AG10803 (cell line): Measurements from ENCODE around the gene INHA.

Experiments
- DNase-seq: peaks from one replicate; pipeline ENCODE4 v3.0.0; 2010; ENCODE audit warnings: low read depth
- H3K4me3 ChIP-seq: 2 replicates; pipeline ENCODE4 v1.5.1; 2011; ENCODE audit warnings: mild to moderate bottlenecking, low read length, control low read depth
- CTCF ChIP-seq: conservative IDR thresholded peaks from 2 replicates; pipeline ENCODE4 v1.5.1; 2011; ENCODE audit warnings: mild to moderate bottlenecking, low read length, control low read depth, inconsistent platforms

INHA gene

GRCh38 chr2:219553463-219553963 is 18.6 kb upstream of the INHA start:
- no peak overlapping the region for H3K4me3 ChIP-seq
- no peak for TF ChIP-seq CTCF

GRCh38 chr2:219554350-219554749 is 17.8 kb upstream of the INHA start:
- TF ChIP-seq CTCF, result no peak
- H3K4me3 ChIP-seq, result no peak overlapping the region
- DNase-seq, result no peak

More at GRCh38 chr2:219553463-219553963, 18.6 kb upstream of the INHA start:
- no peak for DNase-seq

DNA sequence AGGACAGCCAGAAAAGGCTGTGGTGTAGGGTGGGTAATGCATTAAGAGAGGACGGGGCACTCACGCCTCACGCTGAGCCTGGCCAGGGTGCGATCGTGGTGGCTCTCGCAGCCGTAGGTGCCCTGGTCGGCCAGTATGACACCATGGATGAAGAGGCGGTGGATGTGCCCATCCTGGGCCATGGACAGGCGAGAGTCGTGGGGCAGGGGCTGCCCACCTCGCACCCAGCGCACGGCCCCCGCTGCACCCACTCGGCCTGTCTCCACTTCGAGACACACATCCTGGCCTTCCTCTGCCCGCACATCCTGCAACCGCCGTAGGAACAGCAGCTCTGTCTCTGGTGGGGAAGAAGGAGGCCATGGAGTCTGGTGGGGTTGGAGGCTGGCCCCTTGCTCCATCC is 16.2 kb upstream of the INHA start:
- TF ChIP-seq CTCF, result no peak
- H3K4me3 ChIP-seq, result no peak overlapping the region
- no peak for DNase-seq

- TF ChIP-seq CTCF, result no peak
- H3K4me3 ChIP-seq, result no peak overlapping the region
- no peak for DNase-seq
Observed at GRCh38 chr2:219556413-219556812, 15.7 kb upstream of the INHA start.

DNA sequence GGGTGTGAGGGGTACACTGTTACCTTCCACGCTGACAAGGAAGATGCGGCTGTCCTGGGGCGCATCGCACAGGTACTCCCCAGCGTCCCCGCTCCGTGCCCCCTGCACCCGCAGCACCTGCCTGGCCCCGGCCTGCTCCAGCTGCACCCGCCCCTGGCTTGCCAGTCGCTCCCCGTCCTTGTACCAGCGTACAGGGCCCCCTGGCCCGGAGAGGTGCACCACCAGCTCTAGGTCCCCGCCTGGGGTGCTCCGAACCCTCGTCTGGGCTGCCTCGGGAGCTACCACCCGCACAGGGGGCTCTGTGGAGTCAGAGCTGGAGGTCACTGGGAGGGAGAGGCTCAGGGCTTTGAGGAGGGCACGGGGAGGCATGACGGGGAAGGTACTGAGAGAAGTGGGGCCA is 14.8 kb upstream of the INHA start:
- no peak overlapping the region for H3K4me3 ChIP-seq
- no peak for DNase-seq
- TF ChIP-seq CTCF, result no peak

DNA sequence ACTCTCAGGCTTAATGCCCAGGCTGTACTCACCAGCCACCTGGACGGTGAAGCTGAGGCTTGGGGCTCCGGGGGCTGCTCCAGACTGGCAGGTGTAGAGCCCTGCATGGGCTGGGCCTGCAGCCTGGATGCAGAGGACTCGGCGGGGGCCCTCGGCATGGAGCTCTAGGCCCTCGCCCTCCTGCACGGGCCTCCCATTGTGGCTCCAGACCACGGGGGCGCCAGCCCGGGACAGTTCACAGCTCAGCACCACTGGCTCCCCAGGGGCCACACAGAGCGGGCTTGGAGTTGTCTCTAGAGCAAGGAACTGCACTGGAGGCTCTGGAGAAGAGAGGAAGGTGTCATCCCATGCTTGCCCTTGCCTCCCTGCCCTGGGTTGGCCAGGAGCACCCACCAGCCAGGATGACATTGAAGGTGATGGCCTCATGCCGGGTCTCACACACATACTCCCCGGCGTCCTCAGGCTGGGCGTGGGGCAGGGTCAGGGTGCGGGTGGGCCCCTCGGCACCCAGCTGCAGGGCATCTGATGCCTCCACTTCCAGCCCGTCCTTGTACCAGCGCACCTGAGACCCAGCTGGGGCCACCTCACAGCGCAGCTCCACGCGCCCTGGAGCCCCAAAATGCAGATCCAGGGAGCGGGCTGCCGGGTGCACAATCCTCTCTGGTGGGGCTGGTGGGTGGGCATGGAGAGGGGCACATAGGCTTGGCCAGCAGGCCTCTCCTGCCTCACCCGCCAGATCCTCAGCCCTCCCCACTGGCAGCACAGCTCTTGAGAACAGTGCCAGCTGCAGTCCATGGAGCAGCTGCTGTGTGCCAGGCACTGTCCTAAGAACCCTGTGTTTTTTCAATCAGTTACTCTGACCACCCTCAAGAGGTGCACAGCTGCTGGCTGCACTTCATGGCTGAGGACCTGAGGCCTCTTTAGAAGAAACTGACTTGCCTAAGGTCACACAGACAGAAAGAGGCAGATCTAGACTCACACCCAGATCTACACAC is 14.0 kb upstream of the INHA start:
- TF ChIP-seq CTCF, result no peak
- H3K4me3 ChIP-seq, result no peak overlapping the region
- DNase-seq, result no peak
